GM21529 (cell line): ENCODE measurements around the gene TXNDC2.
A peak's percentile ranks its signal among the peaks of the same experiment; 100 is the strongest.
"Not testable (repeated sequence)": the region's sequence is repeated elsewhere in the genome, so short reads cannot be mapped to it uniquely, and the experiment has no call there.

ENCODE experiments used
- ATAC-seq: cut with Tn5 transposase; IDR thresholded peaks from one replicate; pipeline ENCODE4 v1.9.1; 2021; ENCODE audit not compliant: unreplicated experiment

The TXNDC2 gene

GRCh38 chr18:9912285-9912684 lies 26.5 kb downstream of the TXNDC2 start:
- not testable (repeated sequence) for ATAC-seq

- ATAC-seq, result no peak
Observed at GRCh38 chr18:9913151-9913525, 27.4 kb downstream of the TXNDC2 start.

GRCh38 chr18:9913526-9914333 lies 28.0 kb downstream of the TXNDC2 start, which contains the start of gene VAPA:
Gene VAPA, plus strand, starts transcription at chr18:9914016. Its CDS starts 241 bp downstream, at chr18:9914257.
- peak; percentile 80 for ATAC-seq

GRCh38 chr18:9914334-9914583 lies 28.5 kb downstream of the TXNDC2 start:
- no peak for ATAC-seq

- peak; percentile 32 for ATAC-seq
Observed at GRCh38 chr18:9914584-9915290, 29.0 kb downstream of the TXNDC2 start.

- ATAC-seq, result no peak
Observed at GRCh38 chr18:9915291-9916076, 29.7 kb downstream of the TXNDC2 start.

- no peak for ATAC-seq
Observed at GRCh38 chr18:9916077-9916639, 30.4 kb downstream of the TXNDC2 start.

GRCh38 chr18:9916808-9917207 lies 31.0 kb downstream of the TXNDC2 start:
- ATAC-seq, result no peak

- ATAC-seq, result no peak
Observed at GRCh38 chr18:9918016-9918680, 32.4 kb downstream of the TXNDC2 start.

GRCh38 chr18:9919564-9920232 lies 33.9 kb downstream of the TXNDC2 start:
- ATAC-seq, result no peak

- ATAC-seq, result no peak
Observed at GRCh38 chr18:9922592-9923311, 37.0 kb downstream of the TXNDC2 start.

GRCh38 chr18:9924371-9924943 lies 38.7 kb downstream of the TXNDC2 start:
- no peak for ATAC-seq

- no peak for ATAC-seq
Observed at GRCh38 chr18:9925369-9925768, 39.6 kb downstream of the TXNDC2 start.

GRCh38 chr18:9925795-9926194 lies 40.0 kb downstream of the TXNDC2 start:
- no peak for ATAC-seq

GRCh38 chr18:9926223-9926894 lies 40.6 kb downstream of the TXNDC2 start:
- ATAC-seq, result no peak

- ATAC-seq, result no peak
Observed at GRCh38 chr18:9926977-9927376, 41.2 kb downstream of the TXNDC2 start.

- ATAC-seq, result no peak
Observed at GRCh38 chr18:9927392-9928063, 41.8 kb downstream of the TXNDC2 start.

- ATAC-seq, result no peak
Observed at GRCh38 chr18:9928646-9929259, 43.0 kb downstream of the TXNDC2 start.
